Measurements from ENCODE around the gene SLC22A16. TPM values are rescaled to one million over a fixed set of nuclear protein-coding genes. Genes with fewer than 3 reads are reported as not detected.

SLC22A16 gene
- total and polyA plus RNA-seq, 4 donors = 0.37 to 3.2 (median 0.99) TPM

Other genes starting within 250 kb of the SLC22A16 start
- 1 to 10 TPM; 2.0 to 3.7 TPM for gene METTL24, start 118.3 kb downstream of the SLC22A16 start, total RNA-seq
- gene METTL24, start 118.3 kb downstream of the SLC22A16 start, polyA plus RNA-seq = under 1 TPM in 1 of 2 donors, not detected in 1; 0.73 TPM
- 1 to 10 TPM; 1.8 to 3.1 TPM for gene DDO, start 61.0 kb downstream of the SLC22A16 start, total RNA-seq
- gene DDO, start 61.0 kb downstream of the SLC22A16 start, polyA plus RNA-seq = 1 to 10 TPM in 1 of 2 donors, under 1 TPM in 1; 0.79 to 2.2 TPM

Measured in lung (tissue), 4 donors.